ENCODE measurements around the gene E2F3. TPM values are rescaled to one million over a fixed set of nuclear protein-coding genes. Genes with fewer than 3 reads are reported as not detected.

E2F3 gene
- total RNA-seq, 2 experiments from 2014 or later: 16.0 to 17.0 TPM

DNA sequence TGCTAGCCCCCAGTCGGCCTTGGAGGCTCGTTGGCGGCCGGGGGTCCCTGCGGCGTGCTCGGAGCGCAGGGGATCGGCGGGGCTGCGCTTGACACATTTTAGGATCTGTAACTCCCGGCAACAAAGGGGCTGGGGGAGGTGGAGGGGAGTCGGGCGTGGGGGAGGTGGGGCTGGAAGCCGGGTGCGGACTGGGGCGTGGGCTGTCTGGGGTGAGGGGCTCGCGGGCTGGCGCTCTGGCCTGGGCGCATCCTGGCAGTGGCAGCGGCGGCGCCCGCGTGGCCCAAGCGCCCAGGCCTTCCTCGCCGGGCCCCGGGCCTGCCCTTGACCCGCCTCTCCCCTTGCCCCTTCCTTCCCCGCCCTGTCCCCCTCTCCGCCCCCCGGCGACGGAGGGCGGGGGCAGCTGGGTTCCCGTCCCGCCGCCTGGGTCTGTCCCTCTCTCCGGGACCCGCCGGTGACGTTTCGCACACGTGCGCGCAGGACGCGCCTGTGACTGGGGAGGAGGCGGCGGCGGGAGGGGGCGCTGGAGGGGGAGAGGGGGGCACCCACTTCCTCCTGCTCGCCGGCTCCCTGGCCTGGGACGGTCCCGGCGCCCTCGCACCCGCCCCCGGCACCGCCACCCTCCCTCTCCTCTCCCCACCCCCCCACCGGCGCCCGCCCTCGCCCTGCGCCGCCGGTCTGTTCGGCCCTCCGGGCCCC lies 1.5 kb downstream of the E2F3 start:
- no peaks in the 10 kb centered on the region for H3K9me3 Mint-ChIP-seq
- TF ChIP-seq, protein P1, sequence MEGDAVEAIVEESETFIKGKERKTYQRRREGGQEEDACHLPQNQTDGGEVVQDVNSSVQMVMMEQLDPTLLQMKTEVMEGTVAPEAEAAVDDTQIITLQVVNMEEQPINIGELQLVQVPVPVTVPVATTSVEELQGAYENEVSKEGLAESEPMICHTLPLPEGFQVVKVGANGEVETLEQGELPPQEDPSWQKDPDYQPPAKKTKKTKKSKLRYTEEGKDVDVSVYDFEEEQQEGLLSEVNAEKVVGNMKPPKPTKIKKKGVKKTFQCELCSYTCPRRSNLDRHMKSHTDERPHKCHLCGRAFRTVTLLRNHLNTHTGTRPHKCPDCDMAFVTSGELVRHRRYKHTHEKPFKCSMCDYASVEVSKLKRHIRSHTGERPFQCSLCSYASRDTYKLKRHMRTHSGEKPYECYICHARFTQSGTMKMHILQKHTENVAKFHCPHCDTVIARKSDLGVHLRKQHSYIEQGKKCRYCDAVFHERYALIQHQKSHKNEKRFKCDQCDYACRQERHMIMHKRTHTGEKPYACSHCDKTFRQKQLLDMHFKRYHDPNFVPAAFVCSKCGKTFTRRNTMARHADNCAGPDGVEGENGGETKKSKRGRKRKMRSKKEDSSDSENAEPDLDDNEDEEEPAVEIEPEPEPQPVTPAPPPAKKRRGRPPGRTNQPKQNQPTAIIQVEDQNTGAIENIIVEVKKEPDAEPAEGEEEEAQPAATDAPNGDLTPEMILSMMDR (IDR thresholded peaks at IDR 0.05): no peak
- peak overlapping the region; percentile 86 for H3K4me3 Mint-ChIP-seq
- peaks cover 33% of the 10 kb centered on the region for H3K36me3 Mint-ChIP-seq (ENCODE audit: low read depth)
- H3K27me3 Mint-ChIP-seq: no peaks in the 10 kb centered on the region
- peaks cover 40% of the 10 kb centered on the region for H3K4me1 Mint-ChIP-seq (ENCODE audit: low read depth)
- H3K27ac Mint-ChIP-seq: peak overlapping the region; percentile 93
- peak; percentile 59 for ATAC-seq
- ChIA-PET POLR2A (interaction anchor here (0.6 to 5.9 kb wide), 19 partner anchors 10 to 1193 kb away, joined by 3 to 60 read pairs (median 4); partner anchors contain the start of gene CDKAL1), CTCF (interaction anchor here (1.5 to 3.4 kb wide), 6 partner anchors 11 to 127 kb away, joined by 4 to 45 read pairs (median 16); no protein-coding TSS in a partner anchor)
- peak; percentile 95 for DNase-seq
- intact Hi-C loops (cut with micrococcal nuclease): loop anchor here (5.0 kb wide), 1 partner anchor 111 kb away; no protein-coding TSS in a partner anchor

- H3K36me3 Mint-ChIP-seq (ENCODE audit: low read depth): peaks cover 33% of the 10 kb centered on the region
- peak overlapping the region; percentile 98 for H3K27ac Mint-ChIP-seq
- H3K9me3 Mint-ChIP-seq: no peaks in the 10 kb centered on the region
- H3K4me3 Mint-ChIP-seq: peak overlapping the region; percentile 86
- DNase-seq (peak; percentile 92), ATAC-seq (peak; percentile 28)
- ChIA-PET CTCF (interaction anchor here (0.6 to 3.4 kb wide), 35 partner anchors 10 to 1965 kb away, joined by 3 to 45 read pairs (median 4); partner anchors contain the start of gene CDKAL1), POLR2A (interaction anchor here (0.7 to 5.9 kb wide), 23 partner anchors 9 to 1192 kb away, joined by 3 to 60 read pairs (median 4); partner anchors contain the start of gene CDKAL1)
- H3K4me1 Mint-ChIP-seq (ENCODE audit: low read depth): peaks cover 47% of the 10 kb centered on the region
- TF ChIP-seq, protein P1 (IDR thresholded peaks at IDR 0.05): no peak
- intact Hi-C loops (cut with micrococcal nuclease): loop anchor here (2.0 to 5.0 kb wide), 2 partner anchors 112 to 125 kb away; no protein-coding TSS in a partner anchor
- H3K27me3 Mint-ChIP-seq: no peaks in the 10 kb centered on the region
Measured at GRCh38 chr6:20403766-20404640, 2.3 kb downstream of the E2F3 start.

- ATAC-seq (peak; percentile 12), DNase-seq (peak; percentile 87)
- ChIA-PET POLR2A (interaction anchor here (0.7 to 5.9 kb wide), 20 partner anchors 9 to 152 kb away, joined by 3 to 60 read pairs (median 4); partner anchors contain the start of gene CDKAL1), CTCF (interaction anchor here (0.6 to 3.4 kb wide), 40 partner anchors 10 to 1964 kb away, joined by 3 to 45 read pairs (median 4); partner anchors contain the start of genes CDKAL1 and SOX4)
- Mint-ChIP-seq H3K4me3 (peak overlapping the region; percentile 86), H3K4me1 (ENCODE audit: low read depth) (peaks cover 49% of the 10 kb centered on the region), H3K36me3 (ENCODE audit: low read depth) (peaks cover 36% of the 10 kb centered on the region), H3K9me3 (no peaks in the 10 kb centered on the region), H3K27me3 (no peaks in the 10 kb centered on the region), H3K27ac (peak overlapping the region; percentile 98)
- TF ChIP-seq, protein P1 (IDR thresholded peaks at IDR 0.05): peak; percentile 55
- intact Hi-C loops (cut with micrococcal nuclease): loop anchor here (2.0 to 5.0 kb wide), 2 partner anchors 112 to 124 kb away; no protein-coding TSS in a partner anchor
Measured at GRCh38 chr6:20404641-20405032, 3.0 kb downstream of the E2F3 start.

- peaks cover 62% of the 10 kb centered on the region for H3K36me3 Mint-ChIP-seq (ENCODE audit: low read depth)
- no peak overlapping the region for H3K4me3 Mint-ChIP-seq
- ChIA-PET POLR2A (no interaction called here), CTCF (interaction anchor here (1.0 kb wide), 1 partner anchor 114 kb away, joined by 3 read pairs; no protein-coding TSS in a partner anchor)
- H3K27ac Mint-ChIP-seq: peak overlapping the region; percentile 74
- ATAC-seq (no peak), DNase-seq (no peak)
- H3K9me3 Mint-ChIP-seq: no peaks in the 10 kb centered on the region
- TF ChIP-seq, protein P1 (IDR thresholded peaks at IDR 0.05): no peak
- intact Hi-C loops (cut with micrococcal nuclease): no loop called here
- peaks cover 69% of the 10 kb centered on the region for H3K4me1 Mint-ChIP-seq (ENCODE audit: low read depth)
- H3K27me3 Mint-ChIP-seq: no peaks in the 10 kb centered on the region
Measured at GRCh38 chr6:20408851-20409250, 7.2 kb downstream of the E2F3 start.

Data from activated CD8-positive, alpha-beta T cell treated with anti-CD3 and anti-CD28 coated beads for 36 hours (primary cell).